ENCODE measurements around the gene ZSCAN26.
A peak's percentile ranks its signal among the peaks of the same experiment; 100 is the strongest.
"Not testable (repeated sequence)": the region's sequence is repeated elsewhere in the genome, so short reads cannot be mapped to it uniquely, and the experiment has no call there.

Gene ZSCAN26

DNA sequence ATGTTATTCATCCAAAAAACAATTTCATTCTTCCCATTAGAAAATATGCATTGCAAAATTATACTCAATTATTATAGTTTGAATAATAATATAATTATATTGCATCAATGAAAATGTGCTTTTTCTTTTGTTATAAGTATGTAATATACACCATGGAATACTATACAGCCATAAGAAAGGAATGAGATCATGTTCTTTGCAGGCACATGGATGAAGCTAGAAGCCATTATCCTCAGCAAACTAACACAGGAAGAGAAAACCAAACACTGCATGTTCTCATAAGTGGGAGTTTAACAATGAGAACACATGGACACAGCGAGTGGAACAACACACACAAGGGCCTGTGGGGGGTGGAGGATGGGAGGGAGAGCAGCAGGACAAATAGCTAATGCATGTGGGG lies 9.9 kb upstream of the ZSCAN26 start:
- no peak for DNase-seq

GRCh38 chr6:28258877-28259777 lies 7.8 kb upstream of the ZSCAN26 start, which contains the start of gene NKAPL:
NKAPL (plus strand) TSS chr6:28259297; CDS start chr6:28259372, 75 bp downstream.
- peak; percentile 55 to 65 for DNase-seq

DNA sequence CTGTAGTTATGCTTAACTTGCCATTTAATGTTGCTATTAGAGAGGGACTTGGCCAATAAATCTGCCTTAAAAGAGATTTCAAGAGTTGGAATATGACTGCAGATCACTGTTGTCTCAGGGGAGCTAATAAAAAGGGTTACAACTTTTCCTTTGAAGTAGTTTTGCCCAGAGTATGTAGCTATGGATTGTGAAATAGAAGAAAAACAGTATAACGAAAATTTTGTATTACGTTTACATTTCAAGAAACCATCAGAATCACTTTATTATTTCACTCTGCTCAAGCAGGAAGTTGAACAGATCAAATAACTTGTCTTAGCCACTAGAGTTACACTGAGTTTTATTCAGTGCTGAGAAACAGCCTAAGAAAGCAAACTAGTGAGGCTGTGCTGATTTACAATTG lies 3.0 kb upstream of the ZSCAN26 start:
- DNase-seq = no peak

GRCh38 chr6:28264834-28265401 lies 2.0 kb upstream of the ZSCAN26 start:
- DNase-seq = no peak

GRCh38 chr6:28266563-28266961 lies 381 bp upstream of the ZSCAN26 start:
- no peak for DNase-seq

DNA sequence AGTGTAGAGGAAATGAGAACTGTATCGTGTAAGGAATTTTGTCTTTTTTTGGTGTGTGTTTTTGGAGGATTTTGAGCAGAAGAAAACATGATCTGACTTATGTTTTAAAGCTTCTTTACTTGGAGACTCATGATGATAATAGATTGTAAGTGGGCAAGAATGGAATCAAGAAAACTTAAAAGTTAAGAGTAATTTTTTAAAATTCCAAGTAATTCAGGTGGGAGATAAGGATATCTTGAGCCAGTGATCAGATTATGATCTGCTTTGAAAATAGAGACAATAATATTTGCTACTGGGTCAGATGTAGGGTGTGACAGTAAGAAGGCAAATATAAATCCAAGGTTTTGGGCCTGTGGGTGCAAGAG lies 734 bp downstream of the ZSCAN26 start:
- no peak for DNase-seq

DNA sequence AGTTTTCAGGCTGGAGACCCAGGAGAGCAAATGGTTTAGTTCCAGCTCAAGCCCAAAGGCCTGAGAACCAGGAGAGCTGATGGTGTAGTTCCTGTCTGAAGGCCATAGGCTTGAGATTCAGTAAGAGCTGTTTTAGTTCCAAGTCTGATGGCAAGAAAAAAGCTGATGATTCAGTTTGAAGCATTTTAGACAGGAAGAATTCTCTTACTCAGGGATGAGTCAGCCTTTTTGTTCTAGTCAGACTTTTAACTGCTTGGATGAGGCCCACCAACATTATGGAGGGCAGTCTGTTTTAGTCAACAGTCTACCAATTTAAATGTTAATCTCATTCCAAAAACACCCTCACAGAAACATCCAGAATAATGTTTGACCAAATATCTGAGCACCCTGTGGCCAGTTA lies 2.5 kb downstream of the ZSCAN26 start:
- DNase-seq = no peak

DNA sequence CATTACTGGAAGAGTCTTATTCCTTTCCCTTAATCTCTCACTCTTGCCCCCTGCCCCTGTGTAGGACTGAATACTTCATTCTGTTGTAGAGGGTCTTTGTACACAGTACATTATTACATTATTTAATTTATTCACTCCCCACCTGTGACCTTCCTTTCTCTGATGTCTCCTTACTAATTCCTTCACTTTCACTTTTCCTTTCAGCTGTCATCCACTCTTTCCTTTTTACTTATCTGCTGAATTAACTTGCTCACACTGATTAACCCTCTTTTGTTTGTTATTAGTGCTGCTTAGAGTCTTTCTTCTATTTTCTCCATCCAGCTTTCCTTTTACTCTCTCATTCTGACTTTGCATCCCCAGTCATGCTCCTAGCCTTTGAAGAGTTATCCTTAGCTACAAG lies 7.9 kb downstream of the ZSCAN26 start:
- DNase-seq = no peak

GRCh38 chr6:28277746-28278145 lies 10.8 kb downstream of the ZSCAN26 start:
- DNase-seq = no peak

DNA sequence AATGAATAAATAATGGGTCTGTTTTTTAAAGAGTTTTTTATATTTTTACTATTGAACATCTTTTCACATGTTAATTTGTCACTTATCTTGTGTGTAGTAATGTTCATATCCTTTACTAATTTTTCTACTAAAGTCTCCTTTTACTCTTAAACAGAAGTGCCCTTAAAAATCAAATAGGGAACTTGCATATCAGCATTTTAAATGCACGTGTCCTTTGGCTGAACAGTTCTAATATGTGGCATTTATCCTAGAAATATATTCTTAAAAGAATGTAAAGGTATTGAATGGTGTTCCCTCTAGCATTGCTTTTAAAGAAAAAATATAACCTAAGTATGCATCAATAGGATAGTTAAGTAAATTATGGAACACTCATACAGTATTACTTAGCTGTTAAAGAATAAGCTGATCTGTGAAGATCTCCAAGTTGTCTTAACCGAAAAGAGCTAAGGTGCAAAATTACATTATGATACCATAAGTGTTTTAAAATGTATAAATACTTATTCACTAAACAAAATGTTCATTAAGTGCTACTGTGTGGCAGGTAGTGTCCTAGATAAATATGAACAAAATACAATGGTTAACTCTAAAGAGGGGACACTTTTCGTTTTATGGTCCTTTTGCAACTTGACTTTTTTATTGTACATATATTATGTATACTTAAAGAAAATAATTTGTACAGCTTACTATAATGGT lies 13.8 kb downstream of the ZSCAN26 start:
- DNase-seq = no peak

DNA sequence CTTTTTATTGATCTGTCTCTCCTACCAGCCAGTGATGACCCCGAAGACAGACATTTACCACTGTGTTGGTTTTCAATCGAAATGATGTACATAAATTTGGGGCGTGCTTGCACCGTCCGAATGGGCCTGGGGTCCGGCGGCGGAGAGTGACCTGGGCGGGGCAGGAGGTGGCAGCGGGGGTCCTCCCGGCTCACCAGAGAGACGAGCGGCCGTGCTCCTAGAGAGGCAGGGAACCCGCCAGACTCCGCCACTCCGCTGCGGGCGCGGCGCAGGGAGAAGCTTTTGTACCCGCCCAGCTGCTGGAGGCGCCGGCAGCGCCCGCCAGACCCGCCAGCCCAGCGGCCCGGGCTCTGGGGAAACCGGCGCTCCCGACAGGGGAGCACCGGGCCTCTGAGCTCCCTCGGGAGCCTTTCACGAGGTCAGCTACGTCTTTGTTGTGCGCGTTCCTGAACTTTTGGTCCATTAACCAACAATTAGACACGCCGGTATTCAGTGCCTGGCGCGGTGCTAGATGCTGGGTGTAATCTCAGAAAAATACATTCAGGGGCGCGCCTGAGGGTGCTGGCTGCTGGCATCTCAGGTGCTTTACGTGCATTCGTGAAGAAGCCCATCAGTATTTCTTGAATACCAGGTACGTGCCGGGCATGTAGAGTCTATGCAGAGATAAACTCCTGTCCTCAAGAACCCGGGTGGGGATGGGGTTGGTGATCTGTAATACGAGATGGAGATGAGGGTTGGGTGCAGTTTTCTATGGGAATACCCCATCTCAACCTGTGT lies 14.5 kb downstream of the ZSCAN26 start, which contains the start of gene PGBD1:
TSS of gene PGBD1 (plus strand) at position 285 of the 777 bp plus-strand sequence. CDS start 2,242 bp downstream, outside the sequence.
- peak; percentile 30 to 54 for DNase-seq

- no peak for DNase-seq
Observed at GRCh38 chr6:28282926-28283325, 16.0 kb downstream of the ZSCAN26 start.

- no peak for DNase-seq
Observed at GRCh38 chr6:28291573-28291972, 24.6 kb downstream of the ZSCAN26 start.

GRCh38 chr6:28295326-28295725 lies 28.4 kb downstream of the ZSCAN26 start:
- no peak for DNase-seq

GRCh38 chr6:28296520-28297060 lies 29.6 kb downstream of the ZSCAN26 start:
- DNase-seq = no peak

DNA sequence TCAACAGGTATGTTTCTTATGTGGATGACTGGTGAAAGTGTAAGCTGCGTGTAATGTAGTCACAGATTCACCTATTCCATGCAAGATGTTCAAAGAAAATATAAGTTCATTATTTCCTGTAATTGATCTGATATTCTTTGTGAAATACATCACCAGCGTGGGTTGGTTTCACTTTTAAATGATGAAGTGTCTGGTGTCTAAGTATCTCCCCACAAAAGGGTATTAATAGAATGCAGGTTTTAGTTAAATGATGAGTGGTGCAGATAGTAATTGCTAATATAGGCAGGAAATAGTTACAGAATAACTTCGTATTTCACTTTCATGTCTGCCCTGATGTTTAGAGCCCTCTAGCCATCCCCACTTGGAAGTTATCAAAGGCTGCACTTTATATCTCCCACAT lies 36.6 kb downstream of the ZSCAN26 start:
- no peak for DNase-seq

GRCh38 chr6:28306363-28306762 lies 39.4 kb downstream of the ZSCAN26 start:
- DNase-seq = not testable (repeated sequence)

GRCh38 chr6:28311139-28311823 lies 44.3 kb downstream of the ZSCAN26 start:
- no peak for DNase-seq

GRCh38 chr6:28312939-28313338 lies 46.0 kb downstream of the ZSCAN26 start:
- DNase-seq = no peak

GRCh38 chr6:28315628-28316027 lies 48.7 kb downstream of the ZSCAN26 start:
- no peak for DNase-seq

DNA sequence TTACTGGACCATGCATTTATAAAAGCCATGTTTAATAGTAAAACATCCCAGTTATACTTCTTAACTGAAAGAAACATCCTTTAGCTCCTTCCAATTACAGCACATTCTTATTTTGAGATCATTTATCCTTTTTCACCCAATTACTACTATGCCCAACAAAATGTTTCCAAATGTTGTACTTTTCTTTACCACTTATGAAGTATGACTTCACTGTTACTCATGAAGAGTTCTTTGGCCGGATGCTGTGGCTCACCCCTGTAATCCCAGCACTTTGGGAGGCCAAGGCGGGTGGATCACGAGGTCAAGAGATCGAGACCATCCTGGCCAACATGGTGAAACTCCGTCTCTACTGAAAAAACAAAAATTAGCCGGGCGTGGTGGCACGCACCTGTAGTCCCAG lies 50.9 kb downstream of the ZSCAN26 start:
- DNase-seq = not testable (repeated sequence)

DNA sequence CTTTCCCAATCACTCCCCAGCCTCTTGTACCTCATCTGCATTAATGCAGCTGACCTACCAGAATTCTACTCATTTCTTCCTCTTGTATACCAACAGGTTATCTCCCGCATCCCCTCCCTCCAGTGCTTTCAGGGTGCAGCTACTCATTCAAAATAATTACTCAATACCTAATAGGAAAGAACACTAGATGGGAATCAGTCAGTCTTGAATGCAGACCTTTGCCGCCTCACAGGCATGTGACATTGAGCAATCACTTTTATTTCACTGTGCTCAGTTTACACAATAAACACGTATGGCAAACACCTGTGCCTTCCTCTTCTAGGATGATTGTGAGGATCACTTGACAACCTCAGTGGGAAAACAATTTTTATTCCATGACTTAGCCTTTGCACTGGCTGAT lies 55.7 kb downstream of the ZSCAN26 start:
- DNase-seq = no peak

Measured in stimulated activated CD4-positive, alpha-beta T cell treated with anti-CD3 and anti-CD28 coated beads, Interleukin-4, amount 100 ng/mL, for 4 hours (primary cell).